ENCODE data around the gene ANGPTL8.
A peak's percentile ranks its signal among the peaks of the same experiment; 100 is the strongest.

Gene ANGPTL8

GRCh38 chr19:11236324-11237301, 2.8 kb upstream of the ANGPTL8 start:
- no peak for DNase-seq (ENCODE audit: low read depth in 2 of 2)

- no peak for DNase-seq (ENCODE audit: low read depth in 2 of 2)
Measured at GRCh38 chr19:11237321-11237720, 2.1 kb upstream of the ANGPTL8 start.

- no peak for DNase-seq (ENCODE audit: low read depth in 2 of 2)
Measured at GRCh38 chr19:11238041-11238440, 1.4 kb upstream of the ANGPTL8 start.

GRCh38 chr19:11238781-11239376, 540 bp upstream of the ANGPTL8 start:
- no peak for DNase-seq (ENCODE audit: low read depth in 2 of 2)

GRCh38 chr19:11240008-11240444, 607 bp downstream of the ANGPTL8 start:
- DNase-seq (ENCODE audit: low read depth in 2 of 2), result no peak

GRCh38 chr19:11242025-11242424, 2.6 kb downstream of the ANGPTL8 start:
- DNase-seq (ENCODE audit: low read depth in 2 of 2), result no peak

GRCh38 chr19:11242864-11243797, 3.7 kb downstream of the ANGPTL8 start:
- peak; percentile 55 to 68 for DNase-seq (ENCODE audit: low read depth in 2 of 2)

GRCh38 chr19:11243798-11244169, 4.4 kb downstream of the ANGPTL8 start:
- DNase-seq (ENCODE audit: low read depth in 2 of 2), result no peak

GRCh38 chr19:11244846-11245589, 5.6 kb downstream of the ANGPTL8 start:
- DNase-seq (ENCODE audit: low read depth in 2 of 2), result no peak

GRCh38 chr19:11246941-11247340, 7.5 kb downstream of the ANGPTL8 start:
- no peak for DNase-seq (ENCODE audit: low read depth in 2 of 2)

- DNase-seq (ENCODE audit: low read depth in 2 of 2), result no peak
Measured at GRCh38 chr19:11247391-11247790, 8.0 kb downstream of the ANGPTL8 start.

GRCh38 chr19:11247934-11248333, 8.5 kb downstream of the ANGPTL8 start:
- DNase-seq (ENCODE audit: low read depth in 2 of 2), result no peak

- DNase-seq (ENCODE audit: low read depth in 2 of 2), result no peak
Measured at GRCh38 chr19:11248852-11249251, 9.4 kb downstream of the ANGPTL8 start.

- DNase-seq (ENCODE audit: low read depth in 2 of 2), result no peak
Measured at GRCh38 chr19:11251217-11251616, 11.8 kb downstream of the ANGPTL8 start.

GRCh38 chr19:11251650-11252314, 12.4 kb downstream of the ANGPTL8 start:
- no peak for DNase-seq (ENCODE audit: low read depth in 2 of 2)

- no peak for DNase-seq (ENCODE audit: low read depth in 2 of 2)
Measured at GRCh38 chr19:11252665-11253355, 13.4 kb downstream of the ANGPTL8 start.

- no peak for DNase-seq (ENCODE audit: low read depth in 2 of 2)
Measured at GRCh38 chr19:11254666-11255065, 15.2 kb downstream of the ANGPTL8 start.

GRCh38 chr19:11256189-11256588, 16.8 kb downstream of the ANGPTL8 start:
- no peak for DNase-seq (ENCODE audit: low read depth in 2 of 2)

- no peak for DNase-seq (ENCODE audit: low read depth in 2 of 2)
Measured at GRCh38 chr19:11257846-11258380, 18.5 kb downstream of the ANGPTL8 start.

GRCh38 chr19:11260996-11261395, 21.6 kb downstream of the ANGPTL8 start:
- no peak for DNase-seq (ENCODE audit: low read depth in 2 of 2)

All from stimulated activated CD8-positive, alpha-beta memory T cell treated with anti-CD3 and anti-CD28 coated beads, Interleukin-15, amount 100 ng/mL, for 4 hours (primary cell).